GM12878 (cell line): ENCODE measurements around the gene DKC1. TPM values are rescaled to one million over a fixed set of nuclear protein-coding genes. Genes with fewer than 3 reads are reported as not detected.

Source experiments
- ATAC-seq: fragments of 200-7000 bp; cut with Tn5 transposase; 3 replicates; pipeline ENCODE4 v1.9.1; 2020; ENCODE audit warnings: mild to moderate bottlenecking, moderate library complexity
- BruUV-seq: library from RNA; stranded (reverse); fragments of 400-500 nt; replicated peaks from 2 replicates; lab custom pipeline; 2021; lab: Mats Ljungman, UMichigan
- CTCF ChIA-PET: fragments of 300-600 bp; sonication (Branson Sonifier 250); formaldehyde crosslinking; extraction: SDS; loops from one replicate; lab custom pipeline; 2021; ENCODE audit warnings: inconsistent platforms; lab: Yijun Ruan, JAX
- POLR2A ChIA-PET: fragments of 350-600 bp; formaldehyde crosslinking; extraction: SDS; loops from one replicate; lab custom pipeline; 2021; ENCODE audit warnings: inconsistent platforms; lab: Charles Lee
- RAD21 ChIA-PET: fragments of 300-600 bp; sonication (Branson Sonifier 250); formaldehyde crosslinking; loops from one replicate; lab custom pipeline; 2023; ENCODE audit warnings: antibody characterized with exemption; ENCODE audit not compliant: unreplicated experiment; lab: Charles Lee
- SMC1A ChIA-PET: fragments of 300-600 bp; sonication (Branson Sonifier 250); formaldehyde crosslinking; loops from one replicate; lab custom pipeline; 2023; ENCODE audit not compliant: unreplicated experiment, uncharacterized antibody; lab: Charles Lee
- DNase-seq: peaks from one replicate; pipeline ENCODE4 v3.0.0-alpha.2; 2011; ENCODE audit warnings: low read depth, low spot score
- FAIRE-seq: peaks from 3 replicates; lab custom pipeline; 2011; peaks lifted over from hg19 to GRCh38; lab: Jason Lieb, UNC
- H2AFZ ChIP-seq: 2 replicates; pipeline ENCODE4 v1.6.0; 2011; ENCODE audit warnings: low read depth, low read length, control low read depth; ENCODE audit not compliant: control insufficient read depth
- H3K27ac ChIP-seq: 2 replicates; pipeline ENCODE4 v1.5.1; 2011; ENCODE audit warnings: control low read depth; ENCODE audit not compliant: control insufficient read depth, insufficient read depth
- H3K27me3 ChIP-seq, 2 experiments: replicated peaks in 1 of 2; 2 replicates each; pipeline versions ENCODE4 v1.6.0 to v1.6.1; 2011; ENCODE audit warnings: low read length in 1 of 2; ENCODE audit not compliant: control insufficient read depth in 2 of 2, insufficient read depth in 2 of 2
- H3K36me3 ChIP-seq, 2 experiments: 2 replicates each; pipeline ENCODE4 v1.5.1; 2011; ENCODE audit warnings: low read length in 1 of 2; ENCODE audit not compliant: control insufficient read depth in 2 of 2, insufficient read depth in 2 of 2
- H3K4me1 ChIP-seq: 2 replicates; pipeline ENCODE4 v1.6.1; 2011; ENCODE audit warnings: mild to moderate bottlenecking, low read length, moderate library complexity, mixed read lengths; ENCODE audit not compliant: control insufficient read depth, insufficient read depth
- H3K4me2 ChIP-seq: 2 replicates; pipeline ENCODE4 v1.6.0; 2011; ENCODE audit warnings: control low read depth; ENCODE audit not compliant: control insufficient read depth, insufficient read depth
- H3K4me3 ChIP-seq: fragments of 200-600 bp; sonication (generic); 2 replicates; pipeline ENCODE4 v1.5.1; 2016
- H3K79me2 ChIP-seq: 2 replicates; pipeline ENCODE4 v1.6.0; 2011; ENCODE audit warnings: low read length; ENCODE audit not compliant: control insufficient read depth, insufficient read depth
- H3K9ac ChIP-seq: 2 replicates; pipeline ENCODE4 v1.8.0; 2011; ENCODE audit warnings: low read length, control low read depth, mixed read lengths; ENCODE audit not compliant: control insufficient read depth, insufficient read depth
- H3K9me3 ChIP-seq: replicated peaks from 3 replicates; pipeline ENCODE4 v1.5.1; 2011; ENCODE audit warnings: mild to moderate bottlenecking, low read length; ENCODE audit not compliant: control insufficient read depth, insufficient read depth
- H4K20me1 ChIP-seq: 2 replicates; pipeline ENCODE4 v1.6.0; 2011; ENCODE audit not compliant: control insufficient read depth, insufficient read depth
- ASH2L ChIP-seq: fragments of 300-600, 200-600 bp; sonication (generic); IDR thresholded peaks from 2 replicates; pipeline ENCODE4 v1.6.1; 2017; ENCODE audit warnings: low read depth, mild to moderate bottlenecking, borderline replicate concordance
- CBX3 ChIP-seq: fragments of 200-600 bp; sonication (generic); IDR thresholded peaks from 2 replicates; pipeline ENCODE4 v1.6.1; 2016; ENCODE audit warnings: low read depth, borderline replicate concordance
- CHD2 ChIP-seq: IDR thresholded peaks from 2 replicates; pipeline ENCODE4 v1.6.1; 2011; ENCODE audit warnings: low read depth, low read length, improper control_type of control experiment, borderline replicate concordance
- CREM ChIP-seq: IDR thresholded peaks from 2 replicates; pipeline ENCODE4 v1.6.1; 2014; ENCODE audit warnings: antibody characterized with exemption, low read depth
- ESRRA ChIP-seq: IDR thresholded peaks from 2 replicates; pipeline ENCODE4 v1.6.1; 2012; ENCODE audit warnings: mild to moderate bottlenecking, low read length, improper control_type of control experiment
- GATAD2B ChIP-seq: fragments of 450-650 bp; conservative IDR thresholded peaks from 2 replicates; pipeline ENCODE4 v1.6.1; 2017; ENCODE audit warnings: low read depth, mild to moderate bottlenecking, moderate library complexity
- NR2F1 ChIP-seq: fragments of 450-650 bp; conservative IDR thresholded peaks from 2 replicates; pipeline ENCODE4 v1.6.1; 2017; ENCODE audit warnings: mild to moderate bottlenecking
- PAX8 ChIP-seq: fragments of 450-650 bp; IDR thresholded peaks from 2 replicates; pipeline ENCODE4 v1.6.1; 2017; ENCODE audit warnings: mild to moderate bottlenecking, moderate library complexity
- POLR2AphosphoS2 ChIP-seq: IDR thresholded peaks from 2 replicates; pipeline ENCODE4 v1.6.1; 2011; ENCODE audit warnings: low read depth, mild to moderate bottlenecking, low read length, improper control_type of control experiment, moderate library complexity
- RELA ChIP-seq: fragments of 450-650 bp; IDR thresholded peaks from 2 replicates; pipeline ENCODE4 v1.8.0; 2014; ENCODE audit warnings: borderline replicate concordance; ENCODE audit not compliant: partially characterized antibody
- SP1 ChIP-seq: IDR thresholded peaks from one replicate; pipeline ENCODE4 v1.6.1; 2011; ENCODE audit warnings: low read depth, low read length
- TAF1 ChIP-seq: IDR thresholded peaks from 2 replicates; pipeline ENCODE4 v1.6.1; 2011; ENCODE audit warnings: mild to moderate bottlenecking, low read depth, low read length, borderline replicate concordance
- WGBS: methylation state at CpG from one replicate; pipeline ENCODE4 v1.1.6; 2016; ENCODE audit warnings: low lambda C conversion rate; ENCODE audit not compliant: insufficient replicate concordance, insufficient coverage; ENCODE audit errors: missing lambda C conversion rate; 5-methylcytosine and 5-hydroxymethylcytosine counted together
- in situ Hi-C: fragments of 300-500 bp; cut with MboI; formaldehyde crosslinking; loops from 9 replicates; pipeline ENCODE4 v1.14.3; 2018; ENCODE audit warnings: mixed read lengths
- intact Hi-C: fragments of 100-400 bp; cut with micrococcal nuclease; formaldehyde crosslinking; loops from one replicate; pipeline ENCODE4 v1.14.2; 2022; ENCODE audit not compliant: unreplicated experiment
- polyA plus RNA-seq, 11 experiments: library from polyadenylated mRNA; depleted of rRNA in 4 of 11; unstranded in 6 of 11; stranded (reverse) in 5 of 11; fragments of >200 nt; fragmentation: Nextera tagmentation in 4 of 11; fragmentation: Illumina TruSeq in 1 of 11; extraction: Ambion mirVana in 4 of 11; extraction: Trizol in 1 of 11; gene quantifications; 1 replicate in 1 of 11; 2 replicates in 10 of 11; pipeline versions ENCODE4 v1.2.1 to v1.2.3, GENCODE V29; 2011 to 2016; ENCODE audit warnings: inconsistent platforms in 2 of 11, missing spikeins in 2 of 11, low read depth in 1 of 11
- total RNA-seq, 4 experiments: library from RNA; depleted of rRNA in 3 of 4; stranded (reverse); fragments of >200 nt in 3 of 4; fragmentation: Illumina TruSeq in 1 of 4; extraction: Trizol in 1 of 4; gene quantifications; 2 replicates each; pipeline versions ENCODE4 v1.2.1 to v1.2.3, GENCODE V29; 2013 to 2021
- TF ChIP-seq, protein P1 (sequence below): fragments of 450-650 bp; IDR thresholded peaks from 2 replicates; pipeline ENCODE4 v1.6.1; 2017; ENCODE audit warnings: borderline replicate concordance

DKC1 gene
- total and polyA plus RNA-seq, 10 of the 15 experiments (the other 5 are each of a cell fraction or from before 2014, with no cell fraction given), result 70.1 to 159 (median 116) TPM

GRCh38 chrX:154812341-154813101, 49.9 kb downstream of the DKC1 start:
- SMC1A ChIA-PET, result interaction anchor here (1.1 to 2.6 kb wide), 5 partner anchors 8 to 64 kb away, joined by 3 to 12 read pairs (median 5); no protein-coding TSS in a partner anchor
- Histone ChIP-seq H3K9me3 (no peaks in the 10 kb centered on the region; the same call in 2 of the 3 replicates), H3K27me3 (no peaks in the 10 kb centered on the region), H3K27ac (no peak overlapping the region), H2AFZ (no peak overlapping the region), H3K9ac (no peak overlapping the region), H3K4me1 (no peaks in the 10 kb centered on the region), H3K36me3 (no peaks in the 10 kb centered on the region), H3K79me2 (no peaks in the 10 kb centered on the region), H3K4me2 (no peak overlapping the region), H4K20me1 (no peaks in the 10 kb centered on the region), H3K4me3 (no peak overlapping the region)
- in situ Hi-C loops, result no loop called here
- TF ChIP-seq GATAD2B (no peak), CHD2 (no peak), TAF1 (no peak), ESRRA (no peak), CREM (no peak), CBX3 (no peak), SP1 (no peak), RELA (no peak), POLR2AphosphoS2 (no peak), PAX8 (no peak), ASH2L (no peak), NR2F1 (no peak)
- TF ChIP-seq, protein P1, sequence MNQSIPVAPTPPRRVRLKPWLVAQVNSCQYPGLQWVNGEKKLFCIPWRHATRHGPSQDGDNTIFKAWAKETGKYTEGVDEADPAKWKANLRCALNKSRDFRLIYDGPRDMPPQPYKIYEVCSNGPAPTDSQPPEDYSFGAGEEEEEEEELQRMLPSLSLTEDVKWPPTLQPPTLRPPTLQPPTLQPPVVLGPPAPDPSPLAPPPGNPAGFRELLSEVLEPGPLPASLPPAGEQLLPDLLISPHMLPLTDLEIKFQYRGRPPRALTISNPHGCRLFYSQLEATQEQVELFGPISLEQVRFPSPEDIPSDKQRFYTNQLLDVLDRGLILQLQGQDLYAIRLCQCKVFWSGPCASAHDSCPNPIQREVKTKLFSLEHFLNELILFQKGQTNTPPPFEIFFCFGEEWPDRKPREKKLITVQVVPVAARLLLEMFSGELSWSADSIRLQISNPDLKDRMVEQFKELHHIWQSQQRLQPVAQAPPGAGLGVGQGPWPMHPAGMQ, result no peak
- RAD21 ChIA-PET, result interaction anchor here (1.0 kb wide), 1 partner anchor 16 kb away, joined by 3 read pairs; no protein-coding TSS in a partner anchor
- no peak for ATAC-seq
- intact Hi-C loops, result no loop called here
- FAIRE-seq, result no peak
- POLR2A ChIA-PET, result no interaction called here
- CTCF ChIA-PET, result interaction anchor here (0.9 to 2.3 kb wide), 4 partner anchors 10 to 28 kb away, joined by 3 to 5 read pairs (median 4); no protein-coding TSS in a partner anchor
- WGBS, result 43% methylated on average over 2 of the region's 2 CpGs
- no peak for DNase-seq
- BruUV-seq, result no TSS peak
